ENCODE measurements around the gene TAF4B. TPM values are rescaled to one million over a fixed set of nuclear protein-coding genes. Genes with fewer than 3 reads are reported as not detected.

The TAF4B gene
- polyA plus RNA-seq, 3 donors: 0.64 to 1.2 (median 0.92) TPM

DNA sequence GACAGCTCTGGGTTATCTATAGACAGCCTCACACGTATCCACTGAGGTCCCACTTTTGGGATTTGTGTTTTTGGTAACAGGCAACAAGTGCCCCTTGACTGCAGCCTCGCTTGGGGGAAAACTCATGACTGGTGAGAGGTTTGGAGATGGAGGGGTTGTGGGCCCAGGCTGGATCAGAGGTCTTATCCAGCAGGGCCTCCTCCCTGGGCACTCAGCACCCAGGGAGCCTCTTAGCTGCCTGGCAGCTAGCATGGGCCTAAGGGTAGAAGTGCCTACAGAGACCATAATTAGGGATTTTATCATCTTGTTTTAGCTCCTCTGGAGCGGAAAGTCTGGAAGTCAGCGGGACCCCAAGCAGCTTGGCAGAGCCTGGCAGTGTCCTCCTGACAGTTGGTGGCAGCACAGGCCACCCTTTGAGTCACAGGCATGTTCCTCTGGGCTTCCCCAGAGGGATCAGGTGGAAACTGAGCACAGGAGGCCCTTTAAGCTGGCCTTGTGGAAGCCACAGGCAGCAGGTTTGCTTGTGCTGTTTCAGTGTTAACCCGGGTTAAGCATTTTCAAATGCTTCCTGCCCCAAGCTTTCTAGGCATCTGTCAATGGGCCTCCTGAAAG, 179.1 kb downstream of the TAF4B start:
- Mint-ChIP-seq H3K36me3 (no peaks in the 10 kb centered on the region), H3K27me3 (ENCODE audit: low read depth in 3 of 3) (peaks cover 0 to 2% (median 2%) of the 10 kb centered on the region in 3 donors), H3K4me1 (no peaks in the 10 kb centered on the region), H3K4me3 (no peak overlapping the region), H3K9me3 (no peaks in the 10 kb centered on the region), H3K27ac (peak overlapping the region in 1 of 7 donors; percentile 69)
- no peak overlapping the region for H2AFZ ChIP-seq (ENCODE audit: insufficient read depth, low read depth, low read length, poor library complexity, severe bottlenecking)
- DNase-seq: no peak
- no peak for TF ChIP-seq CTCF (IDR thresholded peaks at IDR 0.05)
- no peak overlapping the region for H3K27ac ChIP-seq (ENCODE audit: low read depth in 1 of 2, low read length in 2 of 2)
- intact Hi-C loops (cut with micrococcal nuclease): no loop called here
- 70% methylated on average over 5 of the region's 5 CpGs for WGBS (ENCODE audit: insufficient coverage)
- H3K4me1 ChIP-seq (ENCODE audit: control insufficient read depth in 1 of 2, insufficient read depth in 2 of 2, low read length in 2 of 2): no peaks in the 10 kb centered on the region
- H3K79me2 ChIP-seq (ENCODE audit: insufficient read depth, low read length): no peaks in the 10 kb centered on the region
- H4K20me1 ChIP-seq (ENCODE audit: insufficient read depth, low read length): no peaks in the 10 kb centered on the region
- H3K4me3 ChIP-seq (replicated peaks in 1 of 3; ENCODE audit: low read depth in 2 of 3, low read length in 3 of 3): no peak overlapping the region
- no peaks in the 10 kb centered on the region for H3K9me3 ChIP-seq (replicated peaks in 1 of 2; ENCODE audit: control insufficient read depth in 1 of 2, insufficient read depth in 1 of 2, low read length in 2 of 2)
- H3K9ac ChIP-seq (ENCODE audit: insufficient read depth, low read length, poor library complexity, severe bottlenecking): no peak overlapping the region
- no peaks in the 10 kb centered on the region for H3K27me3 ChIP-seq (ENCODE audit: control insufficient read depth in 2 of 2, insufficient read depth in 2 of 2, low read length in 2 of 2)
- no peak overlapping the region for H3K4me2 ChIP-seq (replicated peaks; ENCODE audit: extremely low read depth, low read length, poor library complexity, severe bottlenecking)
- H3K36me3 ChIP-seq (replicated peaks in 1 of 2; ENCODE audit: control insufficient read depth in 1 of 2, insufficient read depth in 2 of 2, low read length in 2 of 2): no peaks in the 10 kb centered on the region

DNA sequence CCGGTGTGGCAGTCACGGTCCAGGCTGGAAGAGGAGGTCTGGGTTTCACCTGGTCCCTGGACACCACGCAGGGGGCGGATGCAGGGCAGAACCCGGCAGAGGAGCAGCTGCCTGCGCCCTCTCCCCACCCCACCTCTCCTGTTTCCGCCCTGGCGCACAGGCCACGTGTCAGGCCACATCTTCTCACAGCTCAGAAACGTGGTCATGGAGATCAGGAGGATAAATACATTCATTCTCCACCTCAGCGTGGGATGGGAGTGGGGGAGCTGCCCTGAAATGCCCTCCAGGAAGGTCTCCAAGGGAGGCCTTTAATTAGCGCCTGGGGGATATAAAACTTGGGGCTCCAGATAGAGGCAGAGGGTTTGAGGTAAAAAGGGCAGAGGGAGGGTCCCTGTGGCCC, 180.1 kb downstream of the TAF4B start:
- Histone ChIP-seq H2AFZ (ENCODE audit: insufficient read depth, low read depth, low read length, poor library complexity, severe bottlenecking) (no peak overlapping the region), H3K4me1 (ENCODE audit: control insufficient read depth in 1 of 2, insufficient read depth in 2 of 2, low read length in 2 of 2) (no peaks in the 10 kb centered on the region), H3K9me3 (replicated peaks in 1 of 2; ENCODE audit: control insufficient read depth in 1 of 2, insufficient read depth in 1 of 2, low read length in 2 of 2) (no peaks in the 10 kb centered on the region), H3K79me2 (ENCODE audit: insufficient read depth, low read length) (no peaks in the 10 kb centered on the region), H3K4me3 (replicated peaks in 1 of 3; ENCODE audit: low read depth in 2 of 3, low read length in 3 of 3) (no peak overlapping the region), H3K9ac (ENCODE audit: insufficient read depth, low read length, poor library complexity, severe bottlenecking) (no peak overlapping the region), H3K27me3 (ENCODE audit: control insufficient read depth in 2 of 2, insufficient read depth in 2 of 2, low read length in 2 of 2) (no peaks in the 10 kb centered on the region), H4K20me1 (ENCODE audit: insufficient read depth, low read length) (no peaks in the 10 kb centered on the region), H3K27ac (ENCODE audit: low read depth in 1 of 2, low read length in 2 of 2) (no peak overlapping the region), H3K4me2 (replicated peaks; ENCODE audit: extremely low read depth, low read length, poor library complexity, severe bottlenecking) (no peak overlapping the region), H3K36me3 (replicated peaks in 1 of 2; ENCODE audit: control insufficient read depth in 1 of 2, insufficient read depth in 2 of 2, low read length in 2 of 2) (no peaks in the 10 kb centered on the region)
- peaks cover 0 to 2% (median 2%) of the 10 kb centered on the region in 3 donors for H3K27me3 Mint-ChIP-seq (ENCODE audit: low read depth in 3 of 3)
- H3K4me1 Mint-ChIP-seq: no peaks in the 10 kb centered on the region
- 92% methylated on average over 2 of the region's 12 CpGs for WGBS (ENCODE audit: insufficient coverage)
- no peak for DNase-seq
- no peak overlapping the region for H3K27ac Mint-ChIP-seq
- TF ChIP-seq CTCF (IDR thresholded peaks at IDR 0.05): no peak
- no peaks in the 10 kb centered on the region for H3K36me3 Mint-ChIP-seq
- intact Hi-C loops (cut with micrococcal nuclease): no loop called here
- no peaks in the 10 kb centered on the region for H3K9me3 Mint-ChIP-seq
- no peak overlapping the region for H3K4me3 Mint-ChIP-seq
